Transverse colon (tissue), 4 donors: ENCODE data around the gene CACNA2D2. TPM values are rescaled to one million over a fixed set of nuclear protein-coding genes. Genes with fewer than 3 reads are reported as not detected.

ENCODE experiments used
- DNase-seq: peaks from one replicate; pipeline ENCODE4 v3.0.0-alpha.2; 2019
- H3K27ac ChIP-seq, 4 donors: fragments of 200-600 bp; sonication (generic); 2 replicates each; pipeline ENCODE4 v1.5.1; 2016 to 2018; ENCODE audit warnings: inconsistent platforms in 4 of 4
- H3K27me3 ChIP-seq: fragments of 200-600 bp; sonication (generic); 2 replicates; pipeline ENCODE4 v1.5.1; 2017; ENCODE audit warnings: inconsistent platforms
- H3K36me3 ChIP-seq, 4 donors: fragments of 200-600 bp; sonication (generic); 2 replicates each; pipeline ENCODE4 v1.5.1; 2017 to 2019; ENCODE audit warnings: inconsistent platforms in 4 of 4
- H3K4me1 ChIP-seq, 4 donors: fragments of 200-600 bp; sonication (generic); 2 replicates each; pipeline ENCODE4 v1.5.1; 2017 to 2020; ENCODE audit warnings: inconsistent platforms in 4 of 4
- H3K4me3 ChIP-seq, 4 donors: fragments of 200-600 bp; sonication (generic); 1 replicate in 1 of 4; 2 replicates in 3 of 4; pipeline versions ENCODE4 v1.5.1 to v1.6.1; 2017 to 2019; ENCODE audit warnings: inconsistent platforms in 4 of 4
- H3K9me3 ChIP-seq, 2 donors: fragments of 200-600 bp; sonication (generic); 2 replicates each; pipeline ENCODE4 v1.5.1; 2017 to 2019; ENCODE audit warnings: inconsistent platforms in 2 of 2
- CTCF ChIP-seq, 5 experiments: fragments of 200-600 bp in 3 of 5; fragments of 450-650 bp in 2 of 5; sonication (generic) in 3 of 5; IDR thresholded peaks; 1 replicate in 2 of 5; 2 replicates in 3 of 5; pipeline ENCODE4 v1.5.1; 2016 to 2017; ENCODE audit warnings: antibody characterized with exemption in 5 of 5, inconsistent platforms in 3 of 5, mild to moderate bottlenecking in 2 of 5, moderate library complexity in 1 of 5
- EP300 ChIP-seq: sonication (generic); formaldehyde crosslinking; IDR thresholded peaks from one replicate; pipeline ENCODE4 v1.6.1; 2017; ENCODE audit warnings: antibody characterized with exemption, low read depth
- POLR2A ChIP-seq: fragments of 450-650 bp; IDR thresholded peaks from one replicate; pipeline ENCODE4 v1.6.1; 2016; ENCODE audit warnings: antibody characterized with exemption, mild to moderate bottlenecking, moderate library complexity
- POLR2AphosphoS5 ChIP-seq, 3 donors: sonication (generic); formaldehyde crosslinking; IDR thresholded peaks; one replicate each; pipeline ENCODE4 v1.6.1; 2016; ENCODE audit warnings: antibody characterized with exemption in 3 of 3
- whole genome bisulfite sequencing, 2 donors: methylation state at CpG; one replicate each; pipeline ENCODE4 v1.1.5; 2018; ENCODE audit warnings: low coverage in 1 of 2; 5-methylcytosine and 5-hydroxymethylcytosine counted together
- in situ Hi-C, 4 donors: fragments of 200-750 bp; cut with MboI; loops; one replicate each; pipeline versions ENCODE4 v1.15.0 to v1.15.1; 2017; ENCODE audit warnings: low sequenced_read_pairs in 3 of 4, low pct_ligation_motif_present in 1 of 4, low pct_unique_long_range_greater_than_20kb in 1 of 4
- intact Hi-C: fragments of 100-400 bp; cut with DNase I; formaldehyde crosslinking; loops from one replicate; pipeline ENCODE4 v1.15.1; 2023; ENCODE audit warnings: low total_unique reads
- small RNA-seq, 4 donors: library from RNA; depleted of rRNA; stranded (forward); fragments of <200 nt; gene quantifications; one replicate each; pipeline ENCODE3, GENCODE V24; 2016
- total RNA-seq, 4 donors: library from RNA; depleted of rRNA; stranded (reverse); fragments of >200 nt; gene quantifications; one replicate each; pipeline ENCODE4 v1.1.0, GENCODE V29; 2016

The CACNA2D2 gene
- total RNA-seq, 4 donors from 2014 or later: 0.48 to 2.2 (median 0.87) TPM

- H3K36me3 ChIP-seq: no peaks in the 10 kb centered on the region
- H3K27me3 ChIP-seq: no peaks in the 10 kb centered on the region
- 100% methylated on average over 4 of the region's 4 CpGs; no CpG with 5 or more reads in 1 of the 2 donors for WGBS, 2 donors
- TF ChIP-seq POLR2AphosphoS5 (IDR thresholded peaks at IDR 0.05) (no peak), EP300 (no peak), POLR2A (no peak), CTCF (IDR thresholded peaks at IDR 0.05) (no peak)
- intact Hi-C loops (no loop called here), in situ Hi-C loops (no loop called here)
- no peak for DNase-seq
- peaks cover 25 to 37% (median 37%) of the 10 kb centered on the region in 4 donors for H3K4me1 ChIP-seq
- no peaks in the 10 kb centered on the region for H3K9me3 ChIP-seq
- no peak overlapping the region for H3K4me3 ChIP-seq
- no peak overlapping the region for H3K27ac ChIP-seq
Observed at GRCh38 chr3:50314816-50315215, 188.6 kb downstream of the CACNA2D2 start.

GRCh38 chr3:50314342-50314741 is 189.1 kb downstream of the CACNA2D2 start:
- Histone ChIP-seq H3K36me3 (no peaks in the 10 kb centered on the region), H3K27me3 (no peaks in the 10 kb centered on the region), H3K9me3 (no peaks in the 10 kb centered on the region), H3K27ac (no peak overlapping the region), H3K4me1 (peaks cover 24 to 33% (median 32%) of the 10 kb centered on the region in 4 donors), H3K4me3 (no peak overlapping the region)
- no peak for TF ChIP-seq POLR2A
- TF ChIP-seq EP300: no peak
- TF ChIP-seq POLR2AphosphoS5 (IDR thresholded peaks at IDR 0.05): no peak
- TF ChIP-seq CTCF (IDR thresholded peaks at IDR 0.05): no peak
- no peak for DNase-seq
- intact Hi-C loops: no loop called here
- in situ Hi-C loops: no loop called here
- WGBS, 2 donors: 73% methylated on average over 3 of the region's 3 CpGs; no CpG with 5 or more reads in 1 of the 2 donors

Small RNA genes lying within 50 kb of the gene (small RNA-seq; reads per million reads assigned to genes)
- gene RNA5SP131: 0 to 0.53 (median 0.27) reads per million in 4 donors

Other genes with a start within 250 kb of the CACNA2D2 start
- gene SEMA3B, start 234.5 kb downstream of the CACNA2D2 start, total RNA-seq: 100 to 1,000 TPM in 2 of 4 donors, 10 to 100 TPM in 2; 59.5 to 423 (median 122) TPM
- not detected for gene LSMEM2, start 224.5 kb downstream of the CACNA2D2 start, total RNA-seq
- gene IFRD2, start 211.2 kb downstream of the CACNA2D2 start, total RNA-seq: 100 to 1,000 TPM in 1 of 4 donors, 10 to 100 TPM in 3; 44.9 to 183 (median 59.5) TPM
- gene HYAL3, start 204.2 kb downstream of the CACNA2D2 start, total RNA-seq: 10 to 100 TPM in 1 of 4 donors, 1 to 10 TPM in 2, under 1 TPM in 1; 0.79 to 11.2 (median 3.8) TPM
- gene NAA80, start 204.2 kb downstream of the CACNA2D2 start, total RNA-seq: 10 to 100 TPM in 1 of 4 donors, 1 to 10 TPM in 3; 5.2 to 13.0 (median 7.8) TPM
- gene HYAL1, start 200.1 kb downstream of the CACNA2D2 start, total RNA-seq: 10 to 100 TPM in 1 of 4 donors, 1 to 10 TPM in 3; 1.8 to 13.8 (median 3.8) TPM
- gene HYAL2, start 180.9 kb downstream of the CACNA2D2 start, total RNA-seq: 10 to 100 TPM; 18.7 to 51.1 (median 32.0) TPM
- 10 to 100 TPM in 3 of 4 donors, 1 to 10 TPM in 1; 7.9 to 39.6 (median 28.0) TPM for gene TUSC2, start 175.4 kb downstream of the CACNA2D2 start, total RNA-seq
- 10 to 100 TPM in 3 of 4 donors, 1 to 10 TPM in 1; 9.8 to 29.2 (median 21.7) TPM for gene RASSF1, start 162.8 kb downstream of the CACNA2D2 start, total RNA-seq
- not detected for gene ZMYND10, start 157.9 kb downstream of the CACNA2D2 start, total RNA-seq
- gene NPRL2, start 152.9 kb downstream of the CACNA2D2 start, total RNA-seq: 10 to 100 TPM in 2 of 4 donors, 1 to 10 TPM in 2; 6.0 to 29.2 (median 13.1) TPM
- gene CYB561D2, start 152.8 kb downstream of the CACNA2D2 start, total RNA-seq: 10 to 100 TPM; 23.7 to 53.9 (median 35.6) TPM
- gene TMEM115, start 144.1 kb downstream of the CACNA2D2 start, total RNA-seq: 100 to 1,000 TPM in 1 of 4 donors, 10 to 100 TPM in 3; 71.8 to 103 (median 81.9) TPM
- gene C3orf18, start 64.1 kb upstream of the CACNA2D2 start, total RNA-seq: 10 to 100 TPM in 1 of 4 donors, 1 to 10 TPM in 3; 1.9 to 10.2 (median 4.3) TPM
- 10 to 100 TPM in 1 of 4 donors, 1 to 10 TPM in 3; 7.3 to 11.6 (median 7.9) TPM for gene HEMK1, start 65.9 kb upstream of the CACNA2D2 start, total RNA-seq
- gene CISH, start 108.1 kb upstream of the CACNA2D2 start, total RNA-seq: 10 to 100 TPM in 2 of 4 donors, 1 to 10 TPM in 2; 3.0 to 15.9 (median 9.2) TPM
- gene MAPKAPK3, start 113.5 kb upstream of the CACNA2D2 start, total RNA-seq: 10 to 100 TPM; 21.3 to 37.8 (median 26.9) TPM
- gene DOCK3, start 171.3 kb upstream of the CACNA2D2 start, total RNA-seq: under 1 TPM; 0.41 to 0.75 (median 0.62) TPM